ENCODE measurements around the gene MMEL1.
"Not testable (repeated sequence)": the region's sequence is repeated elsewhere in the genome, so short reads cannot be mapped to it uniquely, and the experiment has no call there.

Gene MMEL1

GRCh38 chr1:2625748-2626147 is 7.1 kb downstream of the MMEL1 start:
- not testable (repeated sequence) for DNase-seq

GRCh38 chr1:2625311-2625710 is 7.5 kb downstream of the MMEL1 start:
- no peak for DNase-seq

GRCh38 chr1:2624735-2625300 is 8.0 kb downstream of the MMEL1 start:
- DNase-seq = no peak

- DNase-seq = no peak
Observed at GRCh38 chr1:2623571-2624337, 9.1 kb downstream of the MMEL1 start.

GRCh38 chr1:2617971-2618470 is 14.8 kb downstream of the MMEL1 start:
- DNase-seq = no peak

GRCh38 chr1:2614145-2614544 is 18.7 kb downstream of the MMEL1 start:
- no peak for DNase-seq

- DNase-seq = no peak
Observed at GRCh38 chr1:2612591-2613365, 20.0 kb downstream of the MMEL1 start.

GRCh38 chr1:2611621-2612437 is 21.0 kb downstream of the MMEL1 start:
- no peak for DNase-seq

GRCh38 chr1:2611031-2611501 is 21.8 kb downstream of the MMEL1 start:
- DNase-seq = no peak

GRCh38 chr1:2610036-2610959 is 22.5 kb downstream of the MMEL1 start:
- no peak for DNase-seq

GRCh38 chr1:2609319-2610035 is 23.3 kb downstream of the MMEL1 start:
- no peak for DNase-seq

GRCh38 chr1:2607641-2608091 is 25.1 kb downstream of the MMEL1 start:
- no peak for DNase-seq

- no peak for DNase-seq
Observed at GRCh38 chr1:2606881-2607621, 25.8 kb downstream of the MMEL1 start.

GRCh38 chr1:2606396-2606880 is 26.4 kb downstream of the MMEL1 start:
- no peak for DNase-seq

GRCh38 chr1:2605509-2606395 is 27.1 kb downstream of the MMEL1 start:
- no peak for DNase-seq

GRCh38 chr1:2604844-2605508 is 27.8 kb downstream of the MMEL1 start:
- no peak for DNase-seq

GRCh38 chr1:2604156-2604843 is 28.5 kb downstream of the MMEL1 start:
- no peak for DNase-seq

Data from T-helper 9 cell (primary cell).